Brain microvascular endothelial cell (primary cell): Measurements from ENCODE around the gene PPP1R14C.

Experiments used
- DNase-seq: peaks from one replicate; pipeline ENCODE4 v3.0.0-alpha.2; 2020
- H3K27ac ChIP-seq: fragments of 250-450 bp; sonication (Bioruptor Pico); 2 replicates; pipeline ENCODE4 v1.5.1; 2020; ENCODE audit warnings: mild to moderate bottlenecking, moderate library complexity
- H3K27me3 ChIP-seq: fragments of 250-450 bp; sonication (Bioruptor Pico); replicated peaks from 2 replicates; pipeline ENCODE4 v1.5.1; 2020; ENCODE audit warnings: mild to moderate bottlenecking
- H3K36me3 ChIP-seq: fragments of 250-450 bp; sonication (Bioruptor Pico); replicated peaks from 2 replicates; pipeline ENCODE4 v1.5.1; 2020; ENCODE audit warnings: mild to moderate bottlenecking
- H3K4me3 ChIP-seq: 2 replicates; pipeline ENCODE4 v1.5.1; 2011; ENCODE audit warnings: low read depth, mild to moderate bottlenecking, control low read depth, low read length, moderate library complexity
- CTCF ChIP-seq: IDR thresholded peaks from 2 replicates; pipeline ENCODE4 v1.5.1; 2011; ENCODE audit warnings: low read depth, mild to moderate bottlenecking, moderate library complexity, low read length, control low read depth, inconsistent platforms; ENCODE audit errors: missing control alignments
- in situ Hi-C: cut with HindIII; loops from 2 replicates; pipeline ENCODE4 v1.10.0; 2017; ENCODE audit warnings: low sequenced_read_pairs, low pct_ligation_motif_present

PPP1R14C gene

DNA sequence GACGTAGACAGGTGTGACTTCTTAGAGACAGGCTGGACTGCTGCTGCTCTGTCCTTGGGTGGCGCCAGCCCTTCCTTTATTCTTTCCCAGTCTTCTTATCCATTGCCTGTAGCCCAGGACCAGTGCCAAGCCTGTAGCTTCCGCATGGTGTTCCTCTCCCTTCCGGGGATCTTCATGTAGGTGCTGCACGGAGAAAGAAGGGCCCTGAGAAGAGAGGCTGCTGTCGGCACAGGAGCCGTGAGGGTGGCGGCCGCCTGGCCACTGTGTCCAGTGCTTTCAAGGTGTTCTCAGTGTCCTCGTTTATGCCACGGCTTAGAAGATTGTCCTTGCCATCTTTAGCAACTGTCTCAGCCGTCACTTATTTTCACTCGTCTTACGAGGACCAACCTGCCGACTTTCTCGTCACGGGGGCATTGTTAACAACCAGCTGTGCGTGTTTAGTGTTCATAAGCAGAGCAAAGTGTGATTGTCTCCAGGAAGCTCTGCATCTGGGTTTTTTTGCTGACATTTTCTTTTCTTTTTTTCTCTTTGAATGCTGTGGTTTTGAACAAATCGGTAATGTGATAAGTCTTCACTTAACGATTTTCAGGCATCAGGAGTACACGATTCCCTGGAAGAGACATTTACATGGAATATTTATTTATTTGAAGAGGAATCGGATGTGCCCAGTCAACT is 61.2 kb downstream of the PPP1R14C start:
- no peak for TF ChIP-seq CTCF
- Histone ChIP-seq H3K4me3 (no peak overlapping the region), H3K27me3 (no peaks in the 10 kb centered on the region), H3K36me3 (no peaks in the 10 kb centered on the region), H3K27ac (no peak overlapping the region)
- in situ Hi-C loops = no loop called here
- no peak for DNase-seq

- in situ Hi-C loops = no loop called here
- no peaks in the 10 kb centered on the region for H3K36me3 ChIP-seq
- no peak overlapping the region for H3K27ac ChIP-seq
- H3K4me3 ChIP-seq = no peak overlapping the region
- H3K27me3 ChIP-seq = no peaks in the 10 kb centered on the region
- no peak for TF ChIP-seq CTCF
- no peak for DNase-seq
These were observed 62.0 kb downstream of the PPP1R14C start for GRCh38 chr6:150204705-150205472.

GRCh38 chr6:150207931-150208570 is 65.2 kb downstream of the PPP1R14C start:
- in situ Hi-C loops = no loop called here
- no peak for TF ChIP-seq CTCF
- Histone ChIP-seq H3K27ac (no peak overlapping the region), H3K4me3 (no peak overlapping the region), H3K36me3 (no peaks in the 10 kb centered on the region), H3K27me3 (no peaks in the 10 kb centered on the region)
- no peak for DNase-seq

DNA sequence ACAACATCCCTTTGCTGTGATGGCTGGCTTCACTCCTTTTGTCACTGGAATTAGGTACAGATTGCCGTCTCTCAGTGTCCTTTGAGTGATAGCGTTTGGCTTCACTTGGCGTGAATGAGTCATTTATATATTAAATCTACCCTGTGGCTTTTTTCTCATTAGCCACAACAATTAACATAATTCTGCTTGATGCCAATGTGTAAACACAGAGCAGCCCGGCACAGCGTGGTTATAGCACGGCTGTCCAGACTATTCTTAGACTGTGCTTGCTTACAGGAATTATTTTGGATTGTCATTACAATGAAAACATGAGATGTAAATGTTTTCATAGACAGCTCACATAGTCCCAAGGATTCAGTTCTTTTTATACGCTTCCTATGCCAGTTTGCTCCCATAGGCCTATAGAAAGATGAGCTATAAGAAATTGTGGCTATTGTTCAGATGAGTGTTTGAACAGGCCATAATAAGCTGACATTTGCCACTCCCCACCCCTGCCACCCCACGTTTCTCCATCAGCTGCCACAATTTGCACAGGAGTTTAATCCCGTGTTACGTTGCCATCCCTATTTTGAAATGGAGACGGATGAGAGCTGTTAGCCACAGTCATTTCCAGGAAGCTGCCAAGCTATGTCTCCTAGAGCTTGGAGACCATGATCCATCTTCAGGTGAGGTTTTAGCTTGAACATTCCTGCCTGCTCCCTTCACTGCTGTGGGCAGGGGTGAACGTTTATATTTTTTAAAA is 65.9 kb downstream of the PPP1R14C start:
- Histone ChIP-seq H3K27me3 (no peaks in the 10 kb centered on the region), H3K27ac (no peak overlapping the region), H3K4me3 (no peak overlapping the region), H3K36me3 (no peaks in the 10 kb centered on the region)
- TF ChIP-seq CTCF = no peak
- in situ Hi-C loops = no loop called here
- DNase-seq = no peak

- TF ChIP-seq CTCF = no peak
- Histone ChIP-seq H3K36me3 (no peaks in the 10 kb centered on the region), H3K4me3 (no peak overlapping the region), H3K27me3 (no peaks in the 10 kb centered on the region), H3K27ac (no peak overlapping the region)
- no peak for DNase-seq
- in situ Hi-C loops = no loop called here
These were observed 66.6 kb downstream of the PPP1R14C start for GRCh38 chr6:150209415-150209814.
